ENCODE results near the gene GINS2.

GINS2 gene

GRCh38 chr16:85715169-85716021 is 26.6 kb upstream of the GINS2 start:
- DNase-seq: no peak

- DNase-seq: no peak
Observed at GRCh38 chr16:85712801-85713200, 24.0 kb upstream of the GINS2 start.

DNA sequence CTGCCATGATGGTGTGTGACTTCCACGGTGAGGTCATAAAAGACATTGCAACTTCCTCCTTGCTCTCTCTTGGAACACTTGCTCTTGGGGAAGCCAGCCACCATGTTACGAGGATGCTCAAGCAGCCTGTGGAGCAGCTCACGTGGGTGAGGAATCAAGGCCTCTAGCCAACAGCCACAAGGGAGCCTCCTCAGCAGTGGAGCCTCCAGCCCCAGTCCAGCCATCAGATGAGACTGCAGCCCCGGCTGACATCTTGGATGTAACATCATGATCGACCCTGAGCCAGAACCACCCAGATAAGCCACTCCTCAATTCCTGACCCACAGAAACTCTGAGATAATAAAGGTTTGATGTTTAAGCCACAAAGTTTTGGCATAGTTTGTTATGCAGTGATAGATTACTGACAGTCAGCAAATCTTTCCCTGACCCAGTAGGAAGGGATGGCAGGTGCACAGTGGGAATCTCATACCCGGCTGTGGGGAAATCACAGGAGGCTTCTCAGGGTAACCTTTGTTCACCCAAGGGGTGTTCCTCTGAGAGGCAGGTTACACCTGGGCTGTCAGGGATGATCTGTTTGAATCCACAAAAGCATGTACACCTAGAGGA is 23.3 kb upstream of the GINS2 start:
- no peak for DNase-seq

DNA sequence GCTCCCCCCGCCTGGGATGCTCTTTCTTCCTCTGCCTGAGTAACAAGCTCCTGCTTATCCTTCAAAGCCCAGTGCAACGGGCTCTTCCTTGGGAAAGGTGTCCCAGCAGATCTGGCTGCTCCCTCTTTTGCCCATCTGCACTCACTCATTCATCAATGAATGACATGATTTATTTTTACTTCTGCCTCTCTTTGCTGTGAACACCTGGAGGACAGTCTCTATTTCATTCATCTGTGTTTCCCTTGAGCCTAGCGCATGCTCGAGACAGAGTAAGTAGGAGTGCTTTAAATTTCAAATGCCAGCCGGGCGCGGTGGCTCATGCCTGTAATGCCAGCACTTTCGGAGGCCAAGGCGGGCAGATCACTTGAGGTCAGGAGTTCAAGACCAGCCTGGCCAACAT is 22.0 kb upstream of the GINS2 start:
- DNase-seq: no peak

- no peak for DNase-seq
Observed at GRCh38 chr16:85709766-85710585, 21.2 kb upstream of the GINS2 start.

DNA sequence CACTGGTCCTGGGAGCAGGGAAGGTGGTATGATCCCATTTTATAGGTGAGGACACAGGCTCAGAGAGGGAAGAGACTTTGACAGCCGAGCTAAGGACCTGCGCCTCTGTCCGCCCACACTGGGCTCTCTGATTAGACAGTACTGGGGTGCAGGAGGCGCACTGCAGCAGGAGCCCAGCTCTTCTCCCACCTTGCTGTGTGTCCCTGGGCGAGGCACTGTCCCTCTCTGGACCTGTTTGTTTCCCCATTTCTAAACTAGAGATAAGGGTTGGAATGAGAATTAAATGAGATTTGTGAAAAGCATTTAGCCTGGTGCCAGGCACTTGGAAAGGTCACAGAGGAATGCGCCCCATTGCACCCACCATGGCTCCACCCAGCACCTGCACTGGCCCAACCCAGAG is 19.6 kb upstream of the GINS2 start:
- DNase-seq: no peak

DNA sequence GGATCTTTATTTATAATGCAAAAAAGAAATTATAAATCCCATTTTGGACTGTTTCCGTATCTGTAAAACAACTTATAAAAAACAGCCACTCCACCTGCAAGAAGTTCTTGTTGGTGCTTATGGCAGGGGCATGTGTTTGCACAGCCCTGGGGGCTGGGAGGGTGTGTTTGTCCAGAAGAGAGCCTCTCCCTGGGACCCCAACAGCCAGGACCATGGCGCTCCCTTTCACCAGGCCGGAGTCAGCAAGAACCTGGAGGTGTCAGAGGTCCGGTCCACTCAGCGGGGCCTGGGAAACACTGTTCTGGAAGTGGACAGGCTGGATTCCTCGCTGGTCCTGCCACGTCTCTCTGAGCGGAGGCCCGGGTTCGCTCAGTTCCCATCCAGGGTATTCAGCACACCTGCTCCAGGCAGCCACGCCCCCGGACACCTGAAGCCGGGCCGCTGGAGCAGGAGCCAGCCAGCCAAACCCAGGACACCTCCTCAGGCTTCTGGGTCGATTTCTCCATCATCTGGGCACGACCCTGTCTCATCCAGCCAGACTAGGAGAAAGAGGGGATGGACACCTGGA is 18.9 kb upstream of the GINS2 start:
- no peak for DNase-seq

- DNase-seq: no peak
Observed at GRCh38 chr16:85706449-85707034, 17.8 kb upstream of the GINS2 start.

DNA sequence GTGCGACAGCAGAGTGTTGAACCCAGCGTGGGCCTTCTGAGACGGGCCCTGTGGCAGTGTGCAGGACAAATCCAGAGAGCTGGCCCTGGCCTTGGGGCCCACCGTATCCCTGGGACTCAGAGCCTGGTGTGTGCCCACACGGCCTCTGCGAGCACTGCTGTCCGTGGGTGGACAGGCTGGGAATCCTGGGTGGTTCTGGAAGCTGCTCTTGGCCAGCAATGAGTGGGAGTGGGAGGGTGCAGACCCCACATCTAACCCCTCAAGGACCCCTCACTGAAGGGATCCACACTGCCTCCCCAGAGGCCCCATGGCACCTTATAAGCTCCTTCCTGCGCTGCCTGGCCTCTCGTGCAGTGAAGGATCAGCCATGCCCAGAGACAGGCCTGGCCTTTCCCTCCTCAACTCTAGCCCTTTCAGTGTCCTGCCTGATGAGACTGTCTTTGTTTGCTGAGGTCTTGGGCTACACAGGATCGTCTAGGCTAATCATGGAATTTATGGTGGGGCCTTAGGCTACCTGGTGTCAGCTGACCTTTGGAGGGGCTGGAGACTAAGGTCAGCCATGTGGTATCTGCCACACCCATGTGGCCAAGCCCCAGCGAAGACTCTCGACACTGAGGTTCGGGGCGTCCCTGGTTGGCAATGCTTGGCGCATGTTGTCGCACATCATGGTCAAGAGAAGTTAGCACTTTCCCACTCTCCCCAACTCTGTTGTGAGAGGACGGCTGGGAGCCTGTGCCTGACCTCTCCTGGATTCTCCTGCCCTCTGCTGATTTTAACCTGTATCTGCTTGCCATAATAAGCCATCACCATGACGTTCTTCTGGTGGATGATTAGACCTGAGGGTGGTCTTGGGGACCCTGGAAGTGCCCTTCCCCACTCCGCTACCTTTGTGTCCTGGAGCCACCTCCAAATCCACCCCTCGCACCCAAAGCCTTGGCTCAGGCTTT is 16.4 kb upstream of the GINS2 start:
- DNase-seq: no peak

DNA sequence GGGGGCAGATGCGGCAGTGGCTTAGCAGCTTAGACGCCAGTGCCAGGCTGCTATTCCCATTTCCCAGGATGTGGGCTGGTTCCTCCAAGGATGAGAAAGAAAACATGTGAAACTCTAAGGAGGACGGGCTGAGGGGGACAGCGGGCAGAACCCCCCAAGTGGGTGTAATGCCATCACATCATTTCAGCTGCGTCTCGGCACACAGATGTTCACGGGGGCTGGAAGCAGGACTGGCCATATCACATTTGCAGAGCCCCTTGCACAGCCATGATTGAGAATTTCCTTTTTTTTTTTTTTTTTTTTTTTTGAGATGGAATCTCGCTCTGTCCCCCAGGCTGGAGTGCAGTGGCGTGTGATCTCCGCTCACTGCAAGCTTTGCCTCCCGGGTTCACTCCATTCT is 15.3 kb upstream of the GINS2 start:
- no peak for DNase-seq

GRCh38 chr16:85699628-85700027 is 10.9 kb upstream of the GINS2 start:
- no peak for DNase-seq

DNA sequence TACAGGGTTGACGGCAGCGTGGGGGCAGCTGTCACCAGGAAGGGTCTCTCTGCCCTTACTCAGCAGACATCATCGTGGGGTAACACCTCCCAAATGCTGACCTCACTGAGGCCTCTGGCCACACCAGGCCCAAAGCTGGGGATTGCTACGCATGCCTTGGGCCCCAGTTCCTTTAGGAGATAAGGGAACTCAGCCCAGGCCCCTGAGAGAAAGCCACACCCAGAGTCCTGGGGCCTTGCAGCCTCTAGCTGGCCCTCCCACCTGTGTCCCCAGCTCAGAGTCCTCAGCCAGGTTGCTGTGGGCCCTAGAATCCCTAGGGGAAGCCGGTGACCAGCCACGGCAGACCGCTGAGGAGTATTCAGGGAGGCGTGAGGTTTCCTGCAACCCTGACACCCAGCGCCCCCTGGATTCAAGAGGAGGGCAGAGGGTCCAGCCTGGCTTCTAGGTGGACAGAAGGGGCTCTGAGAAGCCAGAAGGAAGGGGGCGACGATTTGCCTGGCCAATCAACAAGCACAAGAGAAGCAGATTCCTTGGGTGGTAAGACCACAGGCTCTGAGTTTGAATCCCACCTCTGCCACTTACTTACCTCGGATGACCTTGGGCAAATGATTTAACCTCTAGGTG is 10.3 kb upstream of the GINS2 start:
- DNase-seq: no peak

- DNase-seq: no peak
Observed at GRCh38 chr16:85698459-85698891, 9.7 kb upstream of the GINS2 start.

GRCh38 chr16:85697431-85697830 is 8.7 kb upstream of the GINS2 start:
- DNase-seq: no peak

GRCh38 chr16:85696781-85697180 is 8.0 kb upstream of the GINS2 start:
- DNase-seq: no peak

- DNase-seq: no peak
Observed at GRCh38 chr16:85695196-85696128, 6.7 kb upstream of the GINS2 start.

DNA sequence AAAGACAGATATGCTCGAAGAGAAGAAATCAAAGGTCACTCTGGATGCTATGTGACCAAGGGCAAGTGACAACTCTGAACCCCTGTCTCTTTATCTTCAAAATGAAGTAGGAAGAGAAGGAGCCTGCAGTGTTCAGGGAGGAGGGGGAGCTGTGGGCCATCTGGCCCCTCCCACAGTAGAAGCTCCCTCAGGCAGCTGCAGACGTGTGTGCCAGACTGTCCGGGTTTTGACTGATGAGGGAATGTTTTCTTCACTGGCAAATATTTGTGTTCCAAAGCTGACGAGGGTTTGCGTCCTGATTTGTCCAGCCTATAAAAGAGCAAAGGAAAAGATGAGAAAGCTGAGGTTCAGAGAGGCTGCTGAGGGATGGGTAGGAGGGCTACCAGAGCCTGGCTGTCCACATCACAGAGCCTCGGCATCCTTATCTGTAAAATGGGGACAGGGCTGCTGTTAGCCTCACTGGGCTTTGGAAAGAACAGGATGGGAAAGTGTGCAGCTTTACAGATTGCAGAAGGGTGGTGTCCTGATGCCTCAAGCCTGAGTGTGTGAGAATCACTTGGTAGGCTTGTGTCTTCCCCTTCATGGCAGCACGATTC is 1.8 kb upstream of the GINS2 start:
- no peak for DNase-seq

GRCh38 chr16:85689950-85690320 is 1.2 kb upstream of the GINS2 start:
- no peak for DNase-seq

- no peak for DNase-seq
Observed at GRCh38 chr16:85689285-85689949, 663 bp upstream of the GINS2 start.
